GM21576 (cell line): ENCODE data around the gene SNX1.
"Not testable (repeated sequence)": the region's sequence is repeated elsewhere in the genome, so short reads cannot be mapped to it uniquely, and the experiment has no call there.

ENCODE experiments used
- ATAC-seq: cut with Tn5 transposase; IDR thresholded peaks from one replicate; pipeline ENCODE4 v1.9.1; 2021; ENCODE audit warnings: mild to moderate bottlenecking, moderate library complexity; ENCODE audit not compliant: unreplicated experiment

SNX1 gene

GRCh38 chr15:64095795-64096667 is at the start of gene SNX1:
Gene SNX1 (plus strand): TSS chr15:64095982. CDS start chr15:64096014, 32 bp downstream.
- peak; percentile 45 for ATAC-seq

GRCh38 chr15:64046421-64047153 is 49.2 kb upstream of the SNX1 start, which contains the start of gene DAPK2:
Gene DAPK2 (minus strand): TSS chr15:64046485. CDS start chr15:64040261, 6,224 bp downstream.
- peak; percentile 54 for ATAC-seq

- no peak for ATAC-seq
Observed at GRCh38 chr15:64048781-64049460, 46.9 kb upstream of the SNX1 start.

- ATAC-seq: no peak
Observed at GRCh38 chr15:64050281-64051092, 45.3 kb upstream of the SNX1 start.

GRCh38 chr15:64051093-64051402 is 44.7 kb upstream of the SNX1 start:
- ATAC-seq: no peak

GRCh38 chr15:64051407-64052259 is 44.1 kb upstream of the SNX1 start:
- no peak for ATAC-seq

- no peak for ATAC-seq
Observed at GRCh38 chr15:64052925-64053491, 42.8 kb upstream of the SNX1 start.

- not testable (repeated sequence) for ATAC-seq
Observed at GRCh38 chr15:64053674-64054073, 42.1 kb upstream of the SNX1 start.

- no peak for ATAC-seq
Observed at GRCh38 chr15:64058279-64058678, 37.5 kb upstream of the SNX1 start.

- ATAC-seq: not testable (repeated sequence)
Observed at GRCh38 chr15:64059104-64059503, 36.7 kb upstream of the SNX1 start.

GRCh38 chr15:64060716-64061115 is 35.1 kb upstream of the SNX1 start:
- ATAC-seq: no peak

- ATAC-seq: no peak
Observed at GRCh38 chr15:64066451-64066850, 29.3 kb upstream of the SNX1 start.

GRCh38 chr15:64067564-64068030 is 28.2 kb upstream of the SNX1 start:
- ATAC-seq: no peak

- ATAC-seq: no peak
Observed at GRCh38 chr15:64068133-64068532, 27.6 kb upstream of the SNX1 start.

- no peak for ATAC-seq
Observed at GRCh38 chr15:64070106-64070505, 25.7 kb upstream of the SNX1 start.

- no peak for ATAC-seq
Observed at GRCh38 chr15:64070965-64071851, 24.6 kb upstream of the SNX1 start.

GRCh38 chr15:64071931-64072765 is 23.6 kb upstream of the SNX1 start:
- no peak for ATAC-seq
